GM18951 (cell line): Measurements from ENCODE around the gene GFER.

Experiments
- POLR2A ChIP-seq: IDR thresholded peaks from 4 replicates; pipeline ENCODE4 v1.6.1; 2011; ENCODE audit warnings: mild to moderate bottlenecking; ENCODE audit not compliant: insufficient read length, insufficient read depth; ENCODE audit errors: extremely low read depth
- in situ Hi-C: fragments of 300-500 bp; cut with MboI; formaldehyde crosslinking; loops from one replicate; pipeline ENCODE4 v1.12.0; 2022; ENCODE audit warnings: low sequenced_read_pairs, mixed read lengths, inconsistent platforms; ENCODE audit not compliant: unreplicated experiment

GFER gene

DNA sequence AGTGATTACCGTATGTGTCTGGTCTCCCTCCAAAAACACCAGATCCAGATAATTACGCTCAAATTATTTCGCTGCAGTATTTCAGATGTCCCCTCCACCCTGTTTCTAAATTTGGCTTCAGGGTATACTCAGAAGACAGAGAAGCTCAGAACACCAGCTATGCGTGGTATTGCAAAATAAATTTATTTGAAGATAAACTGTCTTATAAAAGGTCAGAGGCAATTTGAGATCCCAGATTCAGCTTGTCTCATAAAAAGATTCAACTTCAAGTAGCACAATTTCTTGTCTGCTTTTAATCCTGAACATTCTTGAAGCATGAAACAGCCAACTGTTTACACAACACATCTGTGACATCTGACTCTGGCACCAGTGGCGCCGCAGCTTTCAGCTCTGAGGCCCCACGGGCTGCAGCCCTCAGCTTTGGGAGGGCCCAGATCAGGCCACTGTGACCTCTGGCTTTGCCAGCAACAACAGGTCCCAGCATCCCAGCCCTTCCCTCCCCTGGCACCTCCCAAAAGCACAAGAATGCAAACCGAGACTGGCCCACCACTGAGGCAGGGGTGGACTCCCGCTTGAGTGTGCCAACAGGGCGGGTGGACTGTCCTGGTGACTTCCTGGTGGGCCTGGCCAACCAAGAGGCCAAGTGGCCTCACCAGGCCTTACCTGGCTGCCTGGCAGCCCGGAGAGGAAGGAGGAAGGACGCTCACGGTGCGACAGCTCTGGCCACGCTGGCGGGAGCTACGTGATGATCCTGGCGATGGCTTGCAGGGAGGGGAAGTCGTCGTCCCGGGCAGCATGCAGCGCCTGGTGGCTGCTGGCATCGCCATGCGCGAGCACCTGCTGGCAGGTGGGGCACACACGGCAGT lies 13.7 kb downstream of the GFER start:
- in situ Hi-C loops, result no loop called here
- no peak for TF ChIP-seq POLR2A

DNA sequence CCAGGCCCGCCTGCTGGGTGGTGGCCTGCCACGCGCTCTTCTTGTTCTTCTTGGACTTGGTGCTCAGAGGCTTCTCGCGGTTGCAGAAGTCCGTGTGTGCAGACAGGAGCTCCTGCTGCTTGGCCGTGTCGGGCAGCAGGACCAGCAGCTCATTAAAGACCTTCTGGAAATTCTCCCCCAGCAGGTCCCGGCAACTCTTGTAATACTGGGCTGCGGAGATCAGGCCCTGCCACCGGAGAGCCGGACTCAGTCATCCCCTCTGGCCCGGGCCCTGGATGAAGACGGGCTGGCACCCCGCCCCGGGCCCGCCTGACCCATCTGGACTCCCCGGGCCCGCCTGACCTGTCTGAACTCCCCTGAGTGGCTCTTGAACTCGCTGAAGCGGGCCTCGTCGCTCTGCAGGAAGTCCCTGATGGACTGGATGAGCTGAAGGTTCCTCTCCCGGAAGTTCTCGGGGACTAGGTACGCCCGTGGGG lies 14.4 kb downstream of the GFER start:
- no peak for TF ChIP-seq POLR2A
- in situ Hi-C loops, result no loop called here

DNA sequence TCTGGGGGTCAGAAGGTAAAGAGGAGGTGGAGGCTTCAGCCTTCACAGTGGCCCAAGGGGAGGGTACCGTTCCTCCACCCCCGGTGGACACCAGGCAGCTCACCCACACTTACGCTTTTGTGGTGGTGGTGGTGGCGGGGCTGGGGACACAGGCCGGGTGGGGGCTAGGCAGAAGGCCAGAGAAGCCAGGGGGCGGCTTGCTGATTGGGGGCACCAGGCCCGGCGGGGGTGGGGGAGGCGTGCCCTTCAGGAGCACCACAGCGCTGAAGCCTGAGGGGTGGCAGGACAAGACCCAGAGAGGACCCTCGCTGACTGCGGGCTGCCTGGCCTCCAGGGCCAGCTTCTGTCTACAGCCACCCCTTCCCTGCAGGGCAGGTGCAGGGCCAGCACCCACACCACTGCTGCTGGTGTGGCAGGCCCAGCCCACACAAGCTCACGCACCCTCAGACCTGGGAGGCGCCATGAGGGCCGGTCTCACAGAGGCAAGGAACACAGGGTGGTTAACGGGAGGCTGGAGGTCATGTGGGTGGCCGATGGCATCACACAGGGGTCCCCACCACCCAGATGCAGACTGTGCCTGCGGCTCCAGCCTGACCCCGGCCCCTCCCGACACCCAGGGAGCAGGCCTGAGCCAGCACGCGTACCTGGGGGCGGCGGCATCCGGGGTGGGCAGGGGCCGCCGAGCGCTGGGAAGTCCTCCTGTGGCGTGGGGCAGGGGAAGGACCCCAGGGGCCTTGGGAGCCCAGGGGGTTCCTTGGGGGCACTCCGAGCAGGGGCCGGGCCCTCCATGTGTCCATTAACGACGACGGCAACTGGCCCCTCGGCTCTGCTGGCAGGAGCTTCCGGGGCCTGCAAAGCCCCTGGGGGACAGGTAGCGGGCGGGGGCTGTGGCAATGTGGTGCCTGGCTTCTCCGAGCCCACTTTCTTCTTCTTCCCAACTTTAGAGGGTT lies 15.1 kb downstream of the GFER start:
- in situ Hi-C loops, result no loop called here
- no peak for TF ChIP-seq POLR2A

DNA sequence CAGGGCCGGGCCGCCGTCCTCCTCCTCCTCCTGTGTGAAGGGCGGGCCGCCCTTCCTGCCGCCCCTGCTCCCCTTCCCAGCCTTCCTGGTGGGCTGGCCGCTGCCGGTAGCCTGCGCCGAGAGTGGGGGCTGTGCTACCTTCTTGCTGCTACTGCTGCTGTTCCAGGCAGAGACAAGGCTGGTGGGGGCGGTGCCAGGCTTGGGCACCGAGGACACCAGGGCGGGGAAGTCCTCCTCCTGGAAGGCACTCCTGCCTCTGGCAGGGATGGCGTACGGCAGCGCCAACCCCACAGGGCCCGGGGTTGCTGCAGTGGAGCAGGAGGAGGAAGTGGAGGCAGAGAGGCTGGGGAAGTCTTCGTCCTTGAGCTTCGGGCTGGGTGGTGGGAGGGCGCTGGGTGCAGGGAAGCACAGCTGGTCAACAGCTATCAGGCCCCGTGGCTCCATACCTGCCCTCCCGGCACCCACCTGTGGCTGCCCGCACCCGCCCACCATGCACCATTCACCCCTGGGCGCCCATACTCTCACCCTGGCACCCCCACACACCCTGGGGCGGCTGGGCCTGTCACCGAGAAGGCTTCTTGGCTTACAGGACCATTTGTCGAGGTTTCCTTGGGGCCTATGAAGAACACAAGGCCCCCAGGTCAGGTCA lies 16.0 kb downstream of the GFER start:
- TF ChIP-seq POLR2A, result no peak
- in situ Hi-C loops, result no loop called here

DNA sequence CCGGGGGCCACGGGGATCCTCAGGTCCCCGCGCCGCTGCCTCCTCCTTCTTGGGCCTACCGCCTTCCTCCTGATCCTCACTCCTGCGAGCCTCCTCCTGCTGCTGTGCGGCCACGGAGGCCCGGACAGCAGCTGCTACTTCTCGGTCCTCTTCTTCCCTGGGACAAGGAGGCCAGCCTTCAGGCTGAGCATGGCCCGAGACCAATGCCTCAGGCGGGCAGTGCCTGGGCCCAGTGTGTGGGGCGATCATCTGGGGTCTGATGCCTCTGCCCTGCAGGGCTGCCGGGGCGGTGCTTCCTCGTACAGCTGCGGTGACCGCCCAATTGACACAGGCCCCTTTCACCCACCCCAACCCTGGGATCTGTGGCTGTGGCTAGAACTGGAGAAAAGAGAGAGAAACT lies 17.0 kb downstream of the GFER start:
- in situ Hi-C loops, result no loop called here
- TF ChIP-seq POLR2A, result no peak

DNA sequence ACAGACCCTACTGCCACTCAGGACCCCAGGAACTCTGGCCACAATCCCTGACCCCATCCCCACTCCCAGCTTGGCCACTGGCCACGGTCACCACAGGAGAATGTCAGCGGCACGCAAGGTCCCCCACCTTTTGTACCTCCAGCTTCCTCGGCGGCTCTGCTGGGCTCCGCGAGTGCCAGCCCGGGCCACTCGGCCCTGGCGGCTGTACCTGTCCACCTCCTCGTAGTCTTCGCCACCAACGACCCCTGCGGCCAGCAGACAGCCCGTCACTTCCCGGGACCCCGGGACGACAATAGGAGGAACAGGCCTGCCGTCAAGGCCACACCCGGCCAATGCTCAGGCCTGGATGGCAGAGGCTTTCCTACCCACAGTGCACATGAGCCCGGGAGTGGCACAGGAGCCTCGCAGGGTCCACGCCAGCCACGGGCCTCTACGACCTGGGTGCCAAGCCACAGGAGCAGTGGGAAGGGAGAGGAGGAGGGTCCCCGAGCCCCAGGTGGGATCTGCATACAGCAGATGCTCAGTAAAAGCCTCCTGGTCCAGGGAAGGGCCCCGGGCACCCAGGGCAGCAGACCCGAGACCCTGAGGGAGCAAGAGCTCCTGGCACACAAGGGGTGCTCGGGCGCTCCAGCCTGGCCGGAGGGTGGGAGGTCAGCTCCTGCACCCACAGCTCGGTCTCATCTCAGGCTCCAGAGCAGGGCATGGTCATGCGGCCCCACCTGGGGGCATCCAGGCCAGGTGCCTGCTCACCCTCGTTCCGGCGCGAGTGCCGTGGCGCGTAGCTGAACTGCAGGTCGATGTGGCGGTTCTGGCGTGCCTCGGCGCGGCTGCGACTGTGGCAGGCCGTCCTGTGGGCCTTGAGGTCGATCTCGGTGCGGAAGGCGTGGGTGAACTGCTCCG lies 17.7 kb downstream of the GFER start:
- TF ChIP-seq POLR2A, result no peak
- in situ Hi-C loops, result no loop called here

DNA sequence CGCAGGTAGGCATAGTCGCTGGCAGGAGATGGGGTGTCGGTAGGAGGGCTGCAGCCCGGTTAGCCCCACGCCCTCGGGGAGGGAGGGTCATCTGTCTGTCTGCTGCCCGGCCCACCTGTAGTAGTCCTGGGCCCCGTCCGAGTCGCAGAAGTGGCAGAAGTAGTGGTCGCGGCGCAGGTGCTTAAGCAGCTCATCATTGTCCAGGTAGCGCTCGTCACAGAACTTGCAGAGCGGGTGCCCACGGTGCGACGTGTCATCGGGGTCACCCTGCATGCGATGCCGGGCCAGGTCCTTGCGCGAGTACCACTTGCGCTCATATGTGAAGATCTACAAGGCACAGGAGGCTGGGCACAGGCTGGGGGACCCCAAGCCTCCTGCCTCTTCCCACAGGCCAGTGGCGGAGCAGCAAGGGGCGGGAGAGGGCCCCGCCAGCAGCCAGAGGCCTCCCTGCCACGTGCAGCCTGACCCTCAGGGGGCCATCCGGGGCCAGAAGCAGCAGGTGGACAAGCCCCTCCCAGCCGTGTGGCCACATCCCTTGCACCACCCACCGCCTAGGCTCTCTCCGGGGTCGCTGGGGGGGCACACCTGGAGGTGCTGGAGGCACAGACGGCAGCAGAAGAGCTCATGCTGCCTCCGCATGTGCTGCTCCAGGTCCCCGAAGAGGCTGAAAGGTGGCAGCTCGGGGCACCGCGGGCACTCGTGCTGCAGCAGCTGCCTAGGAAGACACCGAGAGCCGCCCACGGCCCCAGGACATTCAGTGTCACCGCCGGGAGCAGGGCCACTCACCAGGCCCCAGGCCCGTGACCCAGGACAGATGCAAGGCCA lies 18.6 kb downstream of the GFER start:
- in situ Hi-C loops, result no loop called here
- TF ChIP-seq POLR2A, result no peak

DNA sequence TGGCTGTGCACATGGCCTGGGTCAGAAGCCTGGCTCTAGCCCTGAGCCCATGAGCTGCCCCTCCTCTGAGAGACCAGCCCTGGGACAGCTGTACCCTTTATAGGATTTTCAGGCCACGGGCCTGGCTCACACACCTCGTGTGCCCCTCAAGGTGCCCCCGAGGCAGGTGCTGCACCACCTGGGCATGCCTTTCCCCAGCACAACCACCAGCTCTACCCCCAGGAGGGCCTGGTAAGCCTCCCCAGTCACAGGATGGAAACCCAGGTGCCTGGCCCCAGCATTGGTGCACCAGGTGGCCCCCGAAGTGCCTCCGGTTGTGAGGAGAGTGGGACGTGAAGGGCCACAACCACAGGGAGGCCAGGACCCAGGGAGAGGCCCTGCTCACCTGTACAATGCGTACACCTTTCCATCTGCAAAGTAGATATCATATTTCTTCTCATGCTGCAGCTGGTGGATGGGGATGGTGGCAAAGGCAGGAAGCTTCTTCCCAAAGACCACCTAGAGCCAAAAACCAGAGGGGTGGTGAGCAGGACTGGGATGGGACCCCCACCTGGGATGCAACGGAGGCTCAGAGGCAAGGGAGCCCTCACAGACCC lies 19.3 kb downstream of the GFER start:
- in situ Hi-C loops, result no loop called here
- no peak for TF ChIP-seq POLR2A

DNA sequence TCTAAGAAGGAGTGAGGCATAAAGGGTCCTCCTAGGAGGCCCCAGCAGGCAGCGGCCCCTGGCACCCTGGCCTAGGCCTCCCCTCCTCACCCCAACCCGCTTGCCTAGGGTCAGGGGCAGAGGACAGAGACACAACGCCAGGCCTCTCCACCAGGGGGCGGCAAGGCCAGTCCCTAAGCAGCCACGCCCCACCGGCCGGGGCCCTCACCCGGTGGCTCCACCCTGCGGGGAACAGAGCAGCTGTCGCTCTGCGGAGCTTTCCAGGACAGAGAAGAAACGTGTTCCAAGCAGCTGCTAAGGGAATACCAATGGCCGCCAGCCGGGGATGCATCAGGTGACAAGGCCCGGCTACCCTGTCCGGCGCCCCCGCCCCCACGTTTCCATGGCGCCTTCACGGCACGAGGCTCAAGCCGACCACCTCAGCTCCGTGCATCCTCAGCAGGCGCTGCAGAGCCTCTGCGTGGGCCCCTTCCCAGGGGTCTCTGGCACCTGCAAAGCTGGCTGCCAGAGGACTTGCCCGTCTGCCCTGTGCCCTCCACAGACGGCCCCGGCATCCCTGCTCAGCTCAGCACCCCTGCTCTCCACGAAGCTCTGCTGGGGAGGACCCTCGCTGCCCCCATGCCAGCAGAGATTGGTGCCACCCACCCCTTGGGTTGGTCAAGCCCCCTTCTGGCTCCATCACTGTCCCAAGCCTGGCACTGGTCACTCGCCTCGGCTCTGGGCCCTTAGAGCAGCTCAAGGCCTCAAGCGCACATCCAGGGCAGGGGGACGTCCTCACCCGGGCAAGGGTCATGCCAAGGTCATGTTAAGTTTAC lies 20.0 kb downstream of the GFER start:
- in situ Hi-C loops, result no loop called here
- TF ChIP-seq POLR2A, result no peak

DNA sequence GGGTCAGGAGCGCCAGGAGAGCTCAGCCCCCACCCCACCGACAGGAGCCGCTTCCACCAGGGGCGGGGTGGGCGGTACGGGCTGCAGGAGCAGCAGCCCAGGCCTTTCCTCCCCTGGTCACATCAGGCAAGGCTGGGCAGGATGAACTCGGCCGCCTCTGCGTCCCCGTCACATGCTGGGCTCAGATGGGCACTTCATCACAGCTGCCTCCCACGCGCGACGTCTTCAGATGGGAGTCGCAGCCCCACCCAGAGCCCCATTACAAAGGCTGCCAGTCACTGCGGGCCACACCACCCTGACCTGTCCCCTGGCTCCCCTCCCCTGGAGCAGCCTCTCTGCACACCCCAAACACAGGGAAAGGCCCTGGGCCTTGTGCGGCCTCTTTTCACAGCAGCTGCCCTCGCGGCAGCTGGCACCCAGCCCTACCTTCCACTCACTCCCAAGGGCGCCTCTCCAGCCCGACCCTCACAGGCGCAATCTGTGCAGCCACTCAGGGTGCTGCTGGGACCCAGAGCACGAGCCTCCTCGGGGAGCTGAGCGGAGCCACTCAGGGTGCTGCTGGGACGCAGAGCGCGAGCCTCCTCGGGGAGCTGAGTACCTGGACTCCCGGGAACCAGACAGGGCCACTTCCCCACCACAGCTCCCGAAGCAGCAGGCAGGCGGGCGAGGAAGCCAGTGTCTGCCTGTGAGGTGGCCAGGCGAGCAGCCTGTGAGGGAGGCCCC lies 21.0 kb downstream of the GFER start:
- TF ChIP-seq POLR2A, result no peak
- in situ Hi-C loops, result no loop called here
